Epidermal melanocyte (primary cell): Measurements from ENCODE around the gene TNFSF11.

Experiments used
- DNase-seq: peaks from one replicate; pipeline ENCODE4 v3.0.0; 2011; ENCODE audit warnings: low spot score; ENCODE audit not compliant: insufficient read length

The TNFSF11 gene, protein sequence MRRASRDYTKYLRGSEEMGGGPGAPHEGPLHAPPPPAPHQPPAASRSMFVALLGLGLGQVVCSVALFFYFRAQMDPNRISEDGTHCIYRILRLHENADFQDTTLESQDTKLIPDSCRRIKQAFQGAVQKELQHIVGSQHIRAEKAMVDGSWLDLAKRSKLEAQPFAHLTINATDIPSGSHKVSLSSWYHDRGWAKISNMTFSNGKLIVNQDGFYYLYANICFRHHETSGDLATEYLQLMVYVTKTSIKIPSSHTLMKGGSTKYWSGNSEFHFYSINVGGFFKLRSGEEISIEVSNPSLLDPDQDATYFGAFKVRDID

DNA sequence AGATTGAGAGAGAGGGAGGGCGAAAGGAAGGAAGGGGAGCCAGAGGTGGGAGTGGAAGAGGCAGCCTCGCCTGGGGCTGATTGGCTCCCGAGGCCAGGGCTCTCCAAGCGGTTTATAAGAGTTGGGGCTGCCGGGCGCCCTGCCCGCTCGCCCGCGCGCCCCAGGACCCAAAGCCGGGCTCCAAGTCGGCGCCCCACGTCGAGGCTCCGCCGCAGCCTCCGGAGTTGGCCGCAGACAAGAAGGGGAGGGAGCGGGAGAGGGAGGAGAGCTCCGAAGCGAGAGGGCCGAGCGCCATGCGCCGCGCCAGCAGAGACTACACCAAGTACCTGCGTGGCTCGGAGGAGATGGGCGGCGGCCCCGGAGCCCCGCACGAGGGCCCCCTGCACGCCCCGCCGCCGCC lies at the start of gene TNFSF11:
Gene TNFSF11 (plus strand): TSS at position 142 of the 400 bp plus-strand sequence. CDS start 152 bp downstream, at position 294.
- no peak for DNase-seq

GRCh38 chr13:42524487-42525034 lies 49.4 kb upstream of the TNFSF11 start:
- no peak for DNase-seq

DNA sequence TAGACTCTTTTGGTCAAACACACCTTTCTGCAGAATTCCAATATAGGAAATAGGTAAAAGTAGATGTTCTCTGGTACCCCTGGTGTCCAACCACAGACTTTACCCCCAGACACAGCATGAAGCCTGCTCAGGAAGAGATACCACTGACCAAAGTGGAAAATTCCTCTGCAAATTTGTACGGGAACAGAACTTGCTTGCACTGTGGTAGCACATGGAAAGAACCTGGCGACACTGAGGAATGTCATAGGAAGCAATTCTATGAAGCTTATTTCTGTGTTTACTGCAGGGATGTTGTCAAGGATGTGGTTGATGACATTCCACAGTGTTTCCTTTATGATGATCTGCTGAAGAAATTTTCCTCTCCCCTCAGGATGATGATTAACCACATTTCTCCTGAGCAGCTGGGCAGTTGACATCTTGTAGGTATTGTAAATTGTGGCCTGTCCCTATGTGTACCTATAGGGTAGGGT lies 48.9 kb upstream of the TNFSF11 start:
- DNase-seq = no peak

GRCh38 chr13:42526276-42526675 lies 47.7 kb upstream of the TNFSF11 start:
- DNase-seq = no peak

GRCh38 chr13:42526804-42527203 lies 47.1 kb upstream of the TNFSF11 start:
- DNase-seq = no peak

DNA sequence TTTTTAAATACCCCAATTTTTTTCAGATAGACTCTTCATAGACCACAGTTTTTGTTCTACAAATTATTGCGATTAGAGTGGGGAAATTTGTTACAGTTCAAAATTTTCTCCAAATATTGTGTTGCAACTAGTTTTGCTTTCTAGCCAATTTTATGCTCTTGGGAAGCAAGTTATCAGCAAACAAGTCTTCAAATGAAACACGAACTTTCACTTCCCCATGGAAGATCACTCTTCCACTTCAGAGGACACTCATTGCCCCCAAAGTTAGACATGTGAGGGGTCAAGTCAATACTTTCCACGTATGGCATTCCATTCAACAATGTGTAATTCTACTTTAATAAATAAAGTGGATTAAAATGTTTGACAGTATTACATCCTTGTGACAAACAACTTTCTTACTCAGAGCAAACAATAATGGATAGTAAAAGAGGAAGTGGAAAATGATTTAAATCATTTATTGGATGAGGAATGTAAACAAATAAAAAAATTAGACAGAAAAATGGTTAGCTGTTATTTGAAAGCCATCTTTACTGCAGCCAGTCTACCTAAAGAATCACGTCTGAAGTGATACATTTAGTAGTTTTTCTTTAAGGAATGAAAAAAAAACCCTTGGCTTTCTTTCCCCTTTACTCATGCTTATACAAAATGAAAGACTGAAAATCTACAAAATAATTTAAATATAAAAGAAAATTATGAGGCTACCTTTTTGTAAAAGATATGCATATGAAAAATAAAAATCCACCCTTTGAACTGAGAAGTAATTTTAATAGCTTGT lies 41.2 kb upstream of the TNFSF11 start:
- DNase-seq = no peak

DNA sequence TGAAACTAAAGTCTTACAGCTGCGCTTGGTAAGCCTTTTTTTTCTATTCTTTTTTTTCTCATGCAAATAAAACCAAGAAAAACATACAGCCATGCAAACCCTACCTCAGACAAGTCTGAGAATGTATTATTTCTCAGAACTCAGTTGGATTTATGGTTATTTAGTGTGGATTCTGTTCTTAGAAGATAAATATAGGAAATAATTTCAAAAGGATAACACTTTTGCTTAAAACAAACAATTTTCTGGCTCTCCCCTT lies 40.7 kb upstream of the TNFSF11 start:
- DNase-seq = no peak

- no peak for DNase-seq
Measured at GRCh38 chr13:42534785-42535184, 39.2 kb upstream of the TNFSF11 start.

GRCh38 chr13:42538996-42539395 lies 35.0 kb upstream of the TNFSF11 start:
- DNase-seq = no peak

- DNase-seq = no peak
Measured at GRCh38 chr13:42539670-42540069, 34.3 kb upstream of the TNFSF11 start.

- no peak for DNase-seq
Measured at GRCh38 chr13:42543215-42543797, 30.6 kb upstream of the TNFSF11 start.

GRCh38 chr13:42544246-42544926 lies 29.6 kb upstream of the TNFSF11 start:
- DNase-seq = no peak

GRCh38 chr13:42545842-42546241 lies 28.1 kb upstream of the TNFSF11 start:
- no peak for DNase-seq

GRCh38 chr13:42547612-42548011 lies 26.3 kb upstream of the TNFSF11 start:
- no peak for DNase-seq

DNA sequence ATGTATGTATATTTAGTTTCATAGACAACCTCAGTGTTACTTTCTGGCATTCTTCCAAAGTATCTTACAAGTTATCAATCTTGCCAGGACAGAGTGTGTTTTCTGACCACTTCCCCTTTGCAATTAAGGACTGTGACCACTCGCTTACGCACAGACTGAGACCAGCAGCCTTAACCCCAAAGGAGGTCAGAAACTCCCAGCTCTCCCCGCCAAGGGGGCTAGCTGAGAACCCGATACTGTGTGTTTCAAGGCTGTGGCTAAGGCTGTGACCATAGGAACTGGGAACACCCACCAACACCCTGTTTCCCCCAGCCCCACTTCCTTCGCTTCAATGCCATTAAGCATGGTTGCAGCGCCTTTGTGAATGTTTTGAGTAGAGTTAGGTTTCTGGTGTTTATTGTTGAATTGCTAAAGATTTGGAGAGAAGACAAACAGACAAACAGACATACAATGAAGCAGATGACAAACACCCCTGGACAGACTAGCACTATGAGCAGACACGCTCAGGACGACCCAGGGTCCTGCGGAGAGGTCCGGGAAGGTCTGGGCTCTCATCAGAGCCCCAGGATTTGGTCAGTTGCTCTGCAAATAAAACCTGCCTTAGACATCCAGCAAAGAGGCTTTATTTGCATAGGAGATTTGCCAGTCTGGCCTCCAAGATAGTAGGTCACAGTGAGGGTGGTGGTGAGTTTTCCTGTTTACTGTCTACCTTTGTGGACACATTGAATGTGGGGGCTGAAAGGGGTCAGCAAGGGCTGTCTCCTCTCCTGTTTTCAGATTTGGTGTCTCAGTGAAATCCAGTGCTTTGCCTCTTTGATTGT lies 25.0 kb upstream of the TNFSF11 start:
- no peak for DNase-seq

DNA sequence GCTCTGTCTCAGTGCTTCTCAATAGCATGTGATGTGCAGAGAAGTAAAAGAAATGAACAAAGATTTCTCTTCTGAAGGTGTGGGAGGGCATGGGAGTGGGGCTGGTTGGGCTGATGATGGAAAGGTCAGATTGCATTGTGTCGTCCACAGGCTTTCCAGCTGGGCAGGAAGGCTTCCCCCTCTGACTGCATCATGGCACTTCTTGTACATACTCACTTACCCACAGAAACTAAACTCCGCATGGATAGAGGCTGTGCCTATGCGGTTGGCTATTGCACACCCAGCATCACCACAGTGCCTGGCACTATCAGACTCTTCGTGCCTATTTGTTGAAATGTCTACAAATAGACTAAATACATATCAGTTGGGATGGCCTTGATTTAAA lies 24.4 kb upstream of the TNFSF11 start:
- DNase-seq = no peak

DNA sequence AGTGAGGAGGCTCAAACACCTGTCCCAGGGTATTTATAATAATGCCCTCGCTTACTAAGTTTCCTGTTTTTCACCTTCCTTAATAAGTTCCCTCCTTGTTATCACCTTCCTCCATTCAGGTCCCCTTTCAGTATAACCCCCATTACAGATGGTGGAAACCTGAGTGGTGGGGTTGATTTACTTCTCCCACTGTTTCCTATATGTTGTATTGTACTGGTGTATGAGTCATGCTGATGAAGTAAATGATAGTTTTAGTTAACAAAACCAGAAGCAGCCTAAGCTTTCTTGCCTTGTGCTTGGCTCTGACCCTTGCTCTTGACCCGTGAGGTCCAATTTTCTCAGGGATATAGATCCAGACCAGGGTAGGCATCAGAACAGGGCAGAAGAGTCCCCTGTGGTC lies 22.3 kb upstream of the TNFSF11 start:
- no peak for DNase-seq

- no peak for DNase-seq
Measured at GRCh38 chr13:42553098-42554046, 20.6 kb upstream of the TNFSF11 start.

- no peak for DNase-seq
Measured at GRCh38 chr13:42559057-42559456, 14.9 kb upstream of the TNFSF11 start.
